NB4 (cell line): ENCODE measurements around the gene TNFRSF6B.

Experiments
- DNase-seq: peaks from one replicate; pipeline ENCODE4 v3.0.0; 2010; ENCODE audit warnings: low read depth
- H3K4me3 ChIP-seq: one replicate; pipeline ENCODE4 v1.5.1; 2011; ENCODE audit warnings: mild to moderate bottlenecking, low read depth, low read length, moderate library complexity
- CTCF ChIP-seq: IDR thresholded peaks from one replicate; pipeline ENCODE4 v1.5.1; 2012; ENCODE audit warnings: low read depth, low read length
- MYC ChIP-seq: IDR thresholded peaks from 2 replicates; pipeline ENCODE4 v1.6.1; 2011; ENCODE audit warnings: low read depth, low read length
- POLR2A ChIP-seq: IDR thresholded peaks from 2 replicates; pipeline ENCODE4 v1.6.1; 2011; ENCODE audit warnings: mild to moderate bottlenecking; ENCODE audit not compliant: insufficient read length; ENCODE audit errors: extremely low read depth
- TF ChIP-seq, protein P1 (sequence below): IDR thresholded peaks from 2 replicates; pipeline ENCODE4 v1.6.1; 2011; ENCODE audit warnings: low read depth, low read length

TNFRSF6B gene

DNA sequence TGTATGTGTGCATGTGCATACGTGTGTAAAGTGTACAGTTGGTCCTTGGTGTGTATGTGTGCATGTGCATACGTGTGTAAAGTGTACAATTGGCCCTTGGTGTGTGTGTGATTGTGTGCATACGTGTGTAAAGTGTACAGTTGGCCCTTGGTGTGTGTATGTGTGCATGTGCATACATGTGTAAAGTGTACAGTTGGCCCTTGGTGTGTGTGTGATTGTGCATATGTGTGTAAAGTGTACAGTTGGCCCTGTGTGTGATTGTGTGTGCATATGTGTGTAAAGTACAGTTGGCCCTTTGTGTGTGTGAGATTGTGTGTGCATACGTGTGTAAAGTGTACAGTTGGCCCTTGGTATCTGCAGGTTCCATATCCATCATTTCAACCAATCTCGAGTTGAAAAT lies 35.0 kb downstream of the TNFRSF6B start:
- no peak overlapping the region for H3K4me3 ChIP-seq
- DNase-seq = no peak
- TF ChIP-seq, protein P1, sequence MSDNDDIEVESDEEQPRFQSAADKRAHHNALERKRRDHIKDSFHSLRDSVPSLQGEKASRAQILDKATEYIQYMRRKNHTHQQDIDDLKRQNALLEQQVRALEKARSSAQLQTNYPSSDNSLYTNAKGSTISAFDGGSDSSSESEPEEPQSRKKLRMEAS = no peak
- TF ChIP-seq CTCF = no peak
- no peak for TF ChIP-seq MYC
- no peak for TF ChIP-seq POLR2A

DNA sequence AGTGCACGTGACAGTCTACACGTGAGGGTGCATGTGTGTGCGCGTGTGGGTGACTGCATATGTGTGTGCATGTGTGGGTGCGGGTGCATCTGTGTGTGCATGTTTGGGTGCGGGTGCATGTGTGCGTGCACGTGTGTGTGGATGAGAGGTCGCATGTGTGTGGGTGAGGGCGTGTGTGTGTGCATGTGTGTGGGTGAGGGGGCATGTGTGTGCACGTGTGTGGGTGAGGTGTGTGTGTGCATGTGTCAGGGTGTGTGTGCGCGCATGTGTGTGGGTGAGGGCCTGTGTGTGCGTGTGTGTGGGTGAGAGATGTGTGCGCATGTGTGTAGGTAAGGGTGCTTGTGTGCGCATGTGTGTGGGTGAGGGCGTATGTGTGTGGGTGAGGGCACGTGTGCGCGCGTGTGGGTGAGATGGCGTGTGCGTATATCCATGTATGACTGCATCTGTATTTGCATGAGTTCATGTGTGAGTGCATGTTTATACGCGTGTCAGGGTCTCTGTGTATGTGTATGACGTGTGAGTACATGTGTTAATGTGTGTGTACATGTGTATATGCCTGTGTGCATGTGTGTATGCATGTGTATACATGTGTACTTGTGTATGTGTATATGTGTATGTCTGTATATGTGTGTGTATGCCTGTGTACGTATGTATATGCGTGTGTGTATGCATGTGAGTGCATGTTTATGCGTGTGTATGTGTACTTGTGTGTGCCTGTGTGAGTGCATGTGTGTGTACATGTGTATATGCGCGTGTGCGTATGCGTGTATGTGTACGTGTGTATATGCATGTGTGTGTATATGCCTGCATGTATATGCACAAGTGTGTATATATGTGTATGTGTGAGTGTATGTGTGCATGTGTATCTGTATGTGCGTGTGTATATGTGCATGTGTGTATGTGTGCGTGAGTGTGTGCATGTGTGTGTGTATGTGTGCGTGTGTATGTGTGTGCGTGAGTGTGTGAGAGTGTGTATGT lies 36.0 kb downstream of the TNFRSF6B start:
- DNase-seq = no peak
- H3K4me3 ChIP-seq = no peak overlapping the region

GRCh38 chr20:63733117-63733516 lies 36.7 kb downstream of the TNFRSF6B start:
- TF ChIP-seq POLR2A (no peak), CTCF (no peak), MYC (no peak)
- TF ChIP-seq, protein P1 = no peak
- H3K4me3 ChIP-seq = no peak overlapping the region
- DNase-seq = no peak

More for the DNA sequence above, 36.0 kb downstream of the TNFRSF6B start:
- TF ChIP-seq POLR2A (no peak), MYC (no peak), CTCF (no peak)
- TF ChIP-seq, protein P1 = no peak

GRCh38 chr20:63733579-63734081 lies 37.2 kb downstream of the TNFRSF6B start:
- DNase-seq = no peak
- no peak overlapping the region for H3K4me3 ChIP-seq
- TF ChIP-seq MYC (no peak), POLR2A (no peak), CTCF (no peak)
- TF ChIP-seq, protein P1 = no peak

DNA sequence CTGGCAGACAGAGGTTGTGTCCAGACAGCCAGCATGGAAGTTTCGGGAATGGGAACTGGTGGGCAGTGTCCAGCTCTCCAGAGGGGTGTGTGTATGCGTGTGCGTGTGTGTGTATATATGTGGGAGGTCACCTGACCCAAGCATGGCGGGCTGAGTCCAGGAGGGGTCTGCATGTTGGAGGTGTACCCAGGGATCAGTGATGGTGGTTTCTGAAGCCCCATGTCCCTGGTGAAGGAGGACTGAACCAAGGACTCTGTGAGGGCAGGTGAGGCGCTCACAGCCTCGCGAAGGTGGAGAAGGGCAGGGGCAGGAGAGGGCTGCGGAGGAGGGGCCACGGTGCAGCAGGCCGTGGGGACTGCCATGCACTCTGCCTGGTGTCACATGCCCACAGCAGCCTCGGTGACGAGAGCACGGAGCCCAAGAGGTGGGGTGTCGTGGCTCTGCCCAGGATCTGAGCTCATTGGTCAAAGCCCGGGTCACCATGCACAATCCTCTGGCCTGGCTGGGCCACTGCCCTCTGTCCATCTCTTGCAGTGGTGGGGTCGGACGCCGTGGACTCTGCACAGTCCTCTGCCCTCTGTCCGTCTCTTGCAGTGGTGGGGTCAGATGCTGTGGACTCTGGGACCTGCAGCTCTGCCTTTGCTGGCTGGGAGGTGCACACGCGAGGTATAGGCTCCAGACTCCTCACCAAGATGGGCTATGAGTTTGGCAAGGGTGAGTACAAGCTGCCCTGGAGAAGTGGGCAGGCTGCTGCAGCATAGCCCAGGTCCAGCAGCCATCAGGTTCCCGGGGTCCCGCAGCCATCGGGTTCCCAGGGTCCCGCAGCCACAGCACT lies 37.9 kb downstream of the TNFRSF6B start:
- TF ChIP-seq, protein P1 = no peak
- TF ChIP-seq POLR2A = no peak
- no peak for TF ChIP-seq MYC
- no peak for TF ChIP-seq CTCF
- no peak for DNase-seq
- no peak overlapping the region for H3K4me3 ChIP-seq
